ENCODE measurements around the gene DHCR7. TPM values are rescaled to one million over a fixed set of nuclear protein-coding genes. Genes with fewer than 3 reads are reported as not detected.

Gene DHCR7
- total RNA-seq, 1 donor from 2014 or later: 88.8 TPM

GRCh38 chr11:71433648-71434450, 14.3 kb downstream of the DHCR7 start:
- Histone ChIP-seq H3K4me3 (ENCODE audit: low read depth, low read length) (no peak overlapping the region), H3K36me3 (ENCODE audit: control insufficient read depth, insufficient read depth, low read length) (peaks cover 2% of the 10 kb centered on the region), H3K27me3 (ENCODE audit: control insufficient read depth, insufficient read depth, low read length) (no peaks in the 10 kb centered on the region)
- no peak for TF ChIP-seq CTCF (IDR thresholded peaks at IDR 0.05; ENCODE audit: insufficient read depth, low read length, poor library complexity, severe bottlenecking)
- no peak for DNase-seq (ENCODE audit: low read depth)

GRCh38 chr11:71432761-71433647, 15.2 kb downstream of the DHCR7 start:
- H3K4me3 ChIP-seq (ENCODE audit: low read depth, low read length): no peak overlapping the region
- no peak for DNase-seq (ENCODE audit: low read depth)
- H3K27me3 ChIP-seq (ENCODE audit: control insufficient read depth, insufficient read depth, low read length): no peaks in the 10 kb centered on the region
- no peak for TF ChIP-seq CTCF (IDR thresholded peaks at IDR 0.05; ENCODE audit: insufficient read depth, low read length, poor library complexity, severe bottlenecking)
- H3K36me3 ChIP-seq (ENCODE audit: control insufficient read depth, insufficient read depth, low read length): peaks cover 2% of the 10 kb centered on the region

- Histone ChIP-seq H3K36me3 (ENCODE audit: control insufficient read depth, insufficient read depth, low read length) (peaks cover 2% of the 10 kb centered on the region), H3K27me3 (ENCODE audit: control insufficient read depth, insufficient read depth, low read length) (no peaks in the 10 kb centered on the region), H3K4me3 (ENCODE audit: low read depth, low read length) (no peak overlapping the region)
- no peak for TF ChIP-seq CTCF (IDR thresholded peaks at IDR 0.05; ENCODE audit: insufficient read depth, low read length, poor library complexity, severe bottlenecking)
- DNase-seq (ENCODE audit: low read depth): no peak
Observed at GRCh38 chr11:71431271-71431670, 16.9 kb downstream of the DHCR7 start.

- TF ChIP-seq CTCF (IDR thresholded peaks at IDR 0.05; ENCODE audit: insufficient read depth, low read length, poor library complexity, severe bottlenecking): no peak
- no peaks in the 10 kb centered on the region for H3K27me3 ChIP-seq (ENCODE audit: control insufficient read depth, insufficient read depth, low read length)
- peaks cover 2% of the 10 kb centered on the region for H3K36me3 ChIP-seq (ENCODE audit: control insufficient read depth, insufficient read depth, low read length)
- DNase-seq (ENCODE audit: low read depth): no peak
- H3K4me3 ChIP-seq (ENCODE audit: low read depth, low read length): no peak overlapping the region
Observed at GRCh38 chr11:71430166-71430565, 18.0 kb downstream of the DHCR7 start.

- DNase-seq (ENCODE audit: low read depth): no peak
- no peak overlapping the region for H3K4me3 ChIP-seq (ENCODE audit: low read depth, low read length)
- no peak for TF ChIP-seq CTCF (IDR thresholded peaks at IDR 0.05; ENCODE audit: insufficient read depth, low read length, poor library complexity, severe bottlenecking)
Observed at GRCh38 chr11:71429701-71430100, 18.5 kb downstream of the DHCR7 start.

More at GRCh38 chr11:71429701-71430100, 18.5 kb downstream of the DHCR7 start:
- H3K27me3 ChIP-seq (ENCODE audit: control insufficient read depth, insufficient read depth, low read length): no peaks in the 10 kb centered on the region
- H3K36me3 ChIP-seq (ENCODE audit: control insufficient read depth, insufficient read depth, low read length): no peaks in the 10 kb centered on the region

All from kidney epithelial cell (primary cell).